Activated naive CD4-positive, alpha-beta T cell treated with anti-CD3 and anti-CD28 coated beads, Interleukin-2, amount 50 U/mL, for 72 hours (primary cell): ENCODE results near the gene TCL1A. TPM values are rescaled to one million over a fixed set of nuclear protein-coding genes. Genes with fewer than 3 reads are reported as not detected.

Experiments
- ATAC-seq, 2 donors: fragments of 150-1000 bp; cut with Tn5 transposase; 2 replicates each; pipeline ENCODE4 v1.10.0; 2021; ENCODE audit warnings: mild to moderate bottlenecking in 2 of 2, moderate library complexity in 2 of 2
- DNase-seq, 2 donors: peaks; one replicate each; pipeline ENCODE4 v3.0.0; 2021 to 2022; ENCODE audit warnings: low spot score in 2 of 2
- H3K27ac Mint-ChIP-seq, 2 donors: one replicate each; pipeline ENCODE4 v1.8.0; 2022; ENCODE audit warnings: mild to moderate bottlenecking in 2 of 2, mixed read lengths in 2 of 2
- H3K36me3 Mint-ChIP-seq, 2 donors: one replicate each; pipeline ENCODE4 v1.8.0; 2022; ENCODE audit warnings: mixed read lengths in 2 of 2
- H3K9me3 Mint-ChIP-seq, 2 donors: one replicate each; pipeline ENCODE4 v1.8.0; 2022; ENCODE audit warnings: mixed read lengths in 2 of 2
- total RNA-seq, 2 donors: library from RNA; stranded (reverse); gene quantifications; one replicate each; pipeline ENCODE4 v1.2.3, GENCODE V29; 2022

The TCL1A gene
- total RNA-seq, 2 donors from 2014 or later: not detected

DNA sequence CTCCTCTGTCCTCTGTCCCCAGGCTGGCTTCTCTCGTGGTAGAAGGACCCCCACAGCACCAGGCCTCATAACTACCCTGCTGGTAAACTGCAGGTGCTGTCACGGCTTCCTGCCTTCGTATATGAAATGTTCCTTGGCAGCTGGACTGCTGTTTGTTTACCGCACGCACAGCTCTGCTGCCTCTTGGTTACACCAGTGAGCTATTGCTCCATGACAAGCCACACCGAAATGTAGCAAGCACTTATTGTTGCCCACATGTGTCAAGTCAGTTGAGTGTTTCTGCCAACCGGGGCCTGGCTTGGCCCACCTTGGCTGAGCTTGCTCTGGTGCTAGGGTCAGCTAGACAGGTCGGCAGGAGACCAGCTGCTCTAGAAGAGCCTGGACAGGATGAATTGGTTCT lies 49.4 kb downstream of the TCL1A start:
- Mint-ChIP-seq H3K36me3 (no peaks in the 10 kb centered on the region), H3K9me3 (no peaks in the 10 kb centered on the region), H3K27ac (peak overlapping the region in 1 of 2 donors; percentile 77)
- DNase-seq: no peak
- ATAC-seq: no peak

DNA sequence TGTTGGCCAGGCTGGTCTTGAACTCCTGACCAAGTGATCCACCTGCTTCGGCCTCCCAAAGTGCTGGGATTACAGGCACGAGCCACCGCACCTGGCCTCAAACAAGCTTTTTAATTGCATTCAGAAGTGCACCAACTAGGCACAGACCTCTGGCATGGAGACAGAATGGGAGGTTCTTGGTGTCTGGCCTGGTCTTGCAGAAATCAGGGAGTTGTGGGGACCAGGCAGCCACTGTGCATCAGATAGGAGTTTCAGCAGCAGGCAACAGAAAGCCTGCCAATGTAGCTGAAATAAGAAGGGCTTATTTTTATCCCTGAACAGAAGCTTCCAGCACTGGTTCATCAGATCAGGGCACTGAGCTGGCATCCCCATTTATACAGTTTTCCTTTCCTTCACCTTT lies 49.9 kb downstream of the TCL1A start:
- no peak for ATAC-seq
- H3K9me3 Mint-ChIP-seq: no peaks in the 10 kb centered on the region

DNA sequence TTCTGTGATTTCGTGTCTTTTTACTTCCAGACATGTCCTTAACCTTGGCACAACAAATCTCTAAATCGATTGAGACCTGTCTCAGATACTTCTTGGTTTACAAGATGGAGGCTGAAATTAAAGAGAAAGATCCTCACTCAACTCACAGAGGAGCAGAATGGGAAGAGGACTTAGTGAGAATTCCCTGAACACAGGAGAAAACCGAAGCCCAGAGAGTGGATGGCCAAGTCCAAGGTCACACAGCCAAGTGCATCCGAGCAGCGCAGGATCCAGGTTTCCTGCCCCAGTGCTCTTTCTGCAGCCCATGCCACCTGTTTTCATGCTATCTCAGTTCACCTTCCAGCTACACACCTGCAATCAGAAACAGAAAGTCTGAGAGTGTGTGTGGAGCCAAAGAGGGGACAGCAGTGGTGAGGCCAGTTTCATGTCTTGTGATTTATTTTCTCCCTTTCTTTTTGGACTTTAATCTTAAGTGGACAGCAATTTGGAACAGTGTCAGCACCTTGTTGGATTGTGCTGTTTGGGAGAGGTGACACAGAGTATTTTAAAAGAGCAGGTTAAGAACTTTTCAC lies 50.6 kb downstream of the TCL1A start:
- Mint-ChIP-seq H3K27ac (no peak overlapping the region), H3K36me3 (no peaks in the 10 kb centered on the region), H3K9me3 (no peaks in the 10 kb centered on the region)
- ATAC-seq: no peak
- DNase-seq: no peak

More for the DNA sequence above, 49.9 kb downstream of the TCL1A start:
- no peaks in the 10 kb centered on the region for H3K36me3 Mint-ChIP-seq
- no peak overlapping the region for H3K27ac Mint-ChIP-seq
- no peak for DNase-seq

DNA sequence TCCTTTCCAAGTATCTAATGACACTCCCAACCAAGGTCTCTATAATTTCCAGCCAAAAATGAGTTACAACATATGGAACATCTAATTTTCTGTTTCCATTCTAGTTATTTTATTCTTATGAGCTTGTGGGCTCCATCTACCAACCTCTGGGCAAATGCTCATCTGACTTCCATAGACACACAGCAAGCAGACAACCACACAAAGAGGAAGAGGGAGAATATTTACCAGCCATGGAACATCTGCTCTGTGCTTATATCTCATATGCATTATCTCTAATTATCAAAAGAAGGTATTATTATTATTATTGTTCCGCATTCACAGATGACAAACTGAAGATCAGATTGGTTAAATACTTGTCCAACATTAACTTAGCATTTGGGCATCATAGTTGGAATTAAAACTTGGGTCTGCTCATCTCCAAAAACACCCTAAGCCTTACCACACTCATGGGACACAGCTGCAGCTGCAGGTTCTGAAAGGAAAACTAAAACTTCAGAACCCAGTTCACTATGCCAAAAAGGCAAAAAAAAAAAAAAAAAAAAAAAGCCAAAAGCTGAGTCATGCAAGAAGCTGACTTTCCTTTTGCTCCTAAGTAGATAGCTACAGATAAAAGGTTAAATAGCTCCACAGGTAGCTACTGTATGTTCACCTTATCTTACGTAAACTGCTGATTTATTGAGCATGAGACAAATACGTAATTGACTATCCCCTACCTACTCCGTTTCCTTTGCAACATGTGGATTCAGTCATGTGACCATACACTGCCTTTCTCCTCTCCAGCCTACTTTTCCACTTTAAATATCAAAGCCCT lies 51.3 kb downstream of the TCL1A start:
- Mint-ChIP-seq H3K36me3 (no peaks in the 10 kb centered on the region), H3K9me3 (no peaks in the 10 kb centered on the region), H3K27ac (no peak overlapping the region)
- ATAC-seq (peak in 1 of 2 donors; percentile 30), DNase-seq (no peak)

GRCh38 chr14:95660651-95661515 lies 53.0 kb downstream of the TCL1A start:
- no peaks in the 10 kb centered on the region for H3K36me3 Mint-ChIP-seq
- H3K27ac Mint-ChIP-seq: peak overlapping the region in 1 of 2 donors; percentile 2
- DNase-seq (no peak), ATAC-seq (no peak)
- no peaks in the 10 kb centered on the region for H3K9me3 Mint-ChIP-seq

GRCh38 chr14:95659990-95660385 lies 53.9 kb downstream of the TCL1A start:
- no peaks in the 10 kb centered on the region for H3K36me3 Mint-ChIP-seq
- DNase-seq: no peak
- ATAC-seq: no peak
- no peaks in the 10 kb centered on the region for H3K9me3 Mint-ChIP-seq
- H3K27ac Mint-ChIP-seq: peak overlapping the region in 1 of 2 donors; percentile 46

Other genes starting within 250 kb of the TCL1A start
- gene SYNE3, start 197.5 kb downstream of the TCL1A start, total RNA-seq: 10 to 100 TPM in 1 of 2 donors, 1 to 10 TPM in 1; 9.9 to 73.8 TPM
- 10 to 100 TPM; 36.0 to 45.9 TPM for gene GLRX5, start 179.1 kb downstream of the TCL1A start, total RNA-seq
- not detected for gene TCL1B, start 27.7 kb downstream of the TCL1A start, total RNA-seq
- not detected for gene TUNAR, start 162.7 kb upstream of the TCL1A start, total RNA-seq